Measurements from ENCODE around the gene CNR2.

Gene CNR2

GRCh38 chr1:23899070-23899469 is 14.1 kb downstream of the CNR2 start:
- Histone ChIP-seq H3K27ac (ENCODE audit: low read length) (no peak overlapping the region), H3K4me3 (ENCODE audit: low read depth in 1 of 2, low read length in 2 of 2) (no peak overlapping the region), H3K27me3 (ENCODE audit: insufficient read depth, low read length, poor library complexity) (no peaks in the 10 kb centered on the region), H4K20me1 (ENCODE audit: insufficient read depth, low read length) (no peaks in the 10 kb centered on the region), H3K79me2 (ENCODE audit: insufficient read depth, low read length) (no peaks in the 10 kb centered on the region), H3K36me3 (ENCODE audit: insufficient read depth, low read length) (no peaks in the 10 kb centered on the region), H3K9ac (ENCODE audit: low read depth, low read length) (no peak overlapping the region), H3K4me2 (ENCODE audit: insufficient read depth, low read length) (no peak overlapping the region), H2AFZ (ENCODE audit: low read depth, low read length) (no peak overlapping the region), H3K9me3 (ENCODE audit: insufficient read depth, low read length, severe bottlenecking) (no peaks in the 10 kb centered on the region), H3K4me1 (ENCODE audit: insufficient read depth, low read length) (no peaks in the 10 kb centered on the region)
- ATAC-seq (ENCODE audit: insufficient read depth, low read depth) (no peak), DNase-seq (no peak)
- TF ChIP-seq EZH2 (IDR thresholded peaks at IDR 0.05; ENCODE audit: borderline replicate concordance, low read depth, low read length, severe bottlenecking): no peak
- TF ChIP-seq CTCF (IDR thresholded peaks at IDR 0.05; ENCODE audit: borderline replicate concordance, extremely low read depth, low read length, poor library complexity, severe bottlenecking): no peak

GRCh38 chr1:23897083-23897482 is 16.1 kb downstream of the CNR2 start:
- TF ChIP-seq CTCF (IDR thresholded peaks at IDR 0.05; ENCODE audit: borderline replicate concordance, extremely low read depth, low read length, poor library complexity, severe bottlenecking) (no peak), EZH2 (IDR thresholded peaks at IDR 0.05; ENCODE audit: borderline replicate concordance, low read depth, low read length, severe bottlenecking) (no peak)
- ATAC-seq (ENCODE audit: insufficient read depth, low read depth) (no peak), DNase-seq (no peak)
- no peak overlapping the region for H3K9ac ChIP-seq (ENCODE audit: low read depth, low read length)
- H3K79me2 ChIP-seq (ENCODE audit: insufficient read depth, low read length): no peaks in the 10 kb centered on the region
- H3K4me2 ChIP-seq (ENCODE audit: insufficient read depth, low read length): no peak overlapping the region
- no peaks in the 10 kb centered on the region for H3K36me3 ChIP-seq (ENCODE audit: insufficient read depth, low read length)
- H3K9me3 ChIP-seq (ENCODE audit: insufficient read depth, low read length, severe bottlenecking): no peaks in the 10 kb centered on the region
- no peak overlapping the region for H3K27ac ChIP-seq (ENCODE audit: low read length)
- H3K27me3 ChIP-seq (ENCODE audit: insufficient read depth, low read length, poor library complexity): peaks cover 2% of the 10 kb centered on the region
- no peaks in the 10 kb centered on the region for H4K20me1 ChIP-seq (ENCODE audit: insufficient read depth, low read length)
- no peak overlapping the region for H2AFZ ChIP-seq (ENCODE audit: low read depth, low read length)
- H3K4me1 ChIP-seq (ENCODE audit: insufficient read depth, low read length): no peaks in the 10 kb centered on the region
- H3K4me3 ChIP-seq (ENCODE audit: low read depth in 1 of 2, low read length in 2 of 2): no peak overlapping the region

- DNase-seq: peak; percentile 52
- Histone ChIP-seq H2AFZ (ENCODE audit: low read depth, low read length) (no peak overlapping the region), H3K4me2 (ENCODE audit: insufficient read depth, low read length) (no peak overlapping the region)
These were observed 16.7 kb downstream of the CNR2 start for GRCh38 chr1:23896491-23896890.

More at GRCh38 chr1:23896491-23896890, 16.7 kb downstream of the CNR2 start:
- Histone ChIP-seq H4K20me1 (ENCODE audit: insufficient read depth, low read length) (no peaks in the 10 kb centered on the region), H3K4me3 (ENCODE audit: low read depth in 1 of 2, low read length in 2 of 2) (no peak overlapping the region), H3K4me1 (ENCODE audit: insufficient read depth, low read length) (no peaks in the 10 kb centered on the region), H3K36me3 (ENCODE audit: insufficient read depth, low read length) (no peaks in the 10 kb centered on the region), H3K27me3 (ENCODE audit: insufficient read depth, low read length, poor library complexity) (peaks cover 5% of the 10 kb centered on the region), H3K27ac (ENCODE audit: low read length) (no peak overlapping the region), H3K79me2 (ENCODE audit: insufficient read depth, low read length) (no peaks in the 10 kb centered on the region), H3K9ac (ENCODE audit: low read depth, low read length) (no peak overlapping the region), H3K9me3 (ENCODE audit: insufficient read depth, low read length, severe bottlenecking) (no peaks in the 10 kb centered on the region)
- peak; percentile 86 for ATAC-seq (ENCODE audit: insufficient read depth, low read depth)
- TF ChIP-seq EZH2 (IDR thresholded peaks at IDR 0.05; ENCODE audit: borderline replicate concordance, low read depth, low read length, severe bottlenecking): no peak
- TF ChIP-seq CTCF (IDR thresholded peaks at IDR 0.05; ENCODE audit: borderline replicate concordance, extremely low read depth, low read length, poor library complexity, severe bottlenecking): no peak
